GM12878 (cell line): ENCODE measurements around the gene CSTB. TPM values are rescaled to one million over a fixed set of nuclear protein-coding genes. Genes with fewer than 3 reads are reported as not detected.

Experiments
- ATAC-seq: fragments of 200-7000 bp; cut with Tn5 transposase; 3 replicates; pipeline ENCODE4 v1.9.1; 2020; ENCODE audit warnings: mild to moderate bottlenecking, moderate library complexity
- BruUV-seq: library from RNA; stranded (reverse); fragments of 400-500 nt; replicated peaks from 2 replicates; lab custom pipeline; 2021; lab: Mats Ljungman, UMichigan
- CTCF ChIA-PET: fragments of 300-600 bp; sonication (Branson Sonifier 250); formaldehyde crosslinking; extraction: SDS; loops from one replicate; lab custom pipeline; 2021; ENCODE audit warnings: inconsistent platforms; lab: Yijun Ruan, JAX
- POLR2A ChIA-PET: fragments of 350-600 bp; formaldehyde crosslinking; extraction: SDS; loops from one replicate; lab custom pipeline; 2021; ENCODE audit warnings: inconsistent platforms; lab: Charles Lee
- RAD21 ChIA-PET: fragments of 300-600 bp; sonication (Branson Sonifier 250); formaldehyde crosslinking; loops from one replicate; lab custom pipeline; 2023; ENCODE audit warnings: antibody characterized with exemption; ENCODE audit not compliant: unreplicated experiment; lab: Charles Lee
- SMC1A ChIA-PET: fragments of 300-600 bp; sonication (Branson Sonifier 250); formaldehyde crosslinking; loops from one replicate; lab custom pipeline; 2023; ENCODE audit not compliant: unreplicated experiment, uncharacterized antibody; lab: Charles Lee
- DNase-seq: peaks from one replicate; pipeline ENCODE4 v3.0.0-alpha.2; 2011; ENCODE audit warnings: low read depth, low spot score
- FAIRE-seq: peaks from 3 replicates; lab custom pipeline; 2011; peaks lifted over from hg19 to GRCh38; lab: Jason Lieb, UNC
- H2AFZ ChIP-seq: 2 replicates; pipeline ENCODE4 v1.6.0; 2011; ENCODE audit warnings: low read depth, low read length, control low read depth; ENCODE audit not compliant: control insufficient read depth
- H3K27ac ChIP-seq: 2 replicates; pipeline ENCODE4 v1.5.1; 2011; ENCODE audit warnings: control low read depth; ENCODE audit not compliant: control insufficient read depth, insufficient read depth
- H3K27me3 ChIP-seq, 2 experiments: replicated peaks in 1 of 2; 2 replicates each; pipeline versions ENCODE4 v1.6.0 to v1.6.1; 2011; ENCODE audit warnings: low read length in 1 of 2; ENCODE audit not compliant: control insufficient read depth in 2 of 2, insufficient read depth in 2 of 2
- H3K36me3 ChIP-seq, 2 experiments: 2 replicates each; pipeline ENCODE4 v1.5.1; 2011; ENCODE audit warnings: low read length in 1 of 2; ENCODE audit not compliant: control insufficient read depth in 2 of 2, insufficient read depth in 2 of 2
- H3K4me1 ChIP-seq: 2 replicates; pipeline ENCODE4 v1.6.1; 2011; ENCODE audit warnings: mild to moderate bottlenecking, low read length, moderate library complexity, mixed read lengths; ENCODE audit not compliant: control insufficient read depth, insufficient read depth
- H3K4me2 ChIP-seq: 2 replicates; pipeline ENCODE4 v1.6.0; 2011; ENCODE audit warnings: control low read depth; ENCODE audit not compliant: control insufficient read depth, insufficient read depth
- H3K4me3 ChIP-seq: fragments of 200-600 bp; sonication (generic); 2 replicates; pipeline ENCODE4 v1.5.1; 2016
- H3K79me2 ChIP-seq: 2 replicates; pipeline ENCODE4 v1.6.0; 2011; ENCODE audit warnings: low read length; ENCODE audit not compliant: control insufficient read depth, insufficient read depth
- H3K9ac ChIP-seq: 2 replicates; pipeline ENCODE4 v1.8.0; 2011; ENCODE audit warnings: low read length, control low read depth, mixed read lengths; ENCODE audit not compliant: control insufficient read depth, insufficient read depth
- H3K9me3 ChIP-seq: replicated peaks from 3 replicates; pipeline ENCODE4 v1.5.1; 2011; ENCODE audit warnings: mild to moderate bottlenecking, low read length; ENCODE audit not compliant: control insufficient read depth, insufficient read depth
- H4K20me1 ChIP-seq: 2 replicates; pipeline ENCODE4 v1.6.0; 2011; ENCODE audit not compliant: control insufficient read depth, insufficient read depth
- HDGF ChIP-seq: fragments of 450-650 bp; IDR thresholded peaks from 2 replicates; pipeline ENCODE4 v1.6.1; 2016; ENCODE audit warnings: antibody characterized with exemption
- NFYA ChIP-seq: IDR thresholded peaks from 2 replicates; pipeline ENCODE4 v1.6.1; 2011; ENCODE audit warnings: low read depth, mild to moderate bottlenecking, low read length, improper control_type of control experiment, borderline replicate concordance
- POLR2A ChIP-seq: IDR thresholded peaks from 2 replicates; pipeline ENCODE4 v1.6.1; 2011; ENCODE audit warnings: low read depth, mild to moderate bottlenecking, low read length
- POU2F2 ChIP-seq: IDR thresholded peaks from 3 replicates; pipeline ENCODE4 v1.6.1; 2011; ENCODE audit warnings: low read depth, mild to moderate bottlenecking, low read length, borderline replicate concordance
- USF2 ChIP-seq: IDR thresholded peaks from 2 replicates; pipeline ENCODE4 v1.6.1; 2011; ENCODE audit warnings: low read depth, low read length, improper control_type of control experiment, borderline replicate concordance
- ZZZ3 ChIP-seq: IDR thresholded peaks from 2 replicates; pipeline ENCODE4 v1.6.1; 2011; ENCODE audit warnings: low read depth; ENCODE audit not compliant: control insufficient read depth, insufficient read length
- WGBS: methylation state at CpG from one replicate; pipeline ENCODE4 v1.1.6; 2016; ENCODE audit warnings: low lambda C conversion rate; ENCODE audit not compliant: insufficient replicate concordance, insufficient coverage; ENCODE audit errors: missing lambda C conversion rate; 5-methylcytosine and 5-hydroxymethylcytosine counted together
- in situ Hi-C: fragments of 300-500 bp; cut with MboI; formaldehyde crosslinking; loops from 9 replicates; pipeline ENCODE4 v1.14.3; 2018; ENCODE audit warnings: mixed read lengths
- intact Hi-C: fragments of 100-400 bp; cut with micrococcal nuclease; formaldehyde crosslinking; loops from one replicate; pipeline ENCODE4 v1.14.2; 2022; ENCODE audit not compliant: unreplicated experiment
- polyA plus RNA-seq, 11 experiments: library from polyadenylated mRNA; depleted of rRNA in 4 of 11; unstranded in 6 of 11; stranded (reverse) in 5 of 11; fragments of >200 nt; fragmentation: Nextera tagmentation in 4 of 11; fragmentation: Illumina TruSeq in 1 of 11; extraction: Ambion mirVana in 4 of 11; extraction: Trizol in 1 of 11; gene quantifications; 1 replicate in 1 of 11; 2 replicates in 10 of 11; pipeline versions ENCODE4 v1.2.1 to v1.2.3, GENCODE V29; 2011 to 2016; ENCODE audit warnings: inconsistent platforms in 2 of 11, missing spikeins in 2 of 11, low read depth in 1 of 11
- total RNA-seq, 4 experiments: library from RNA; depleted of rRNA in 3 of 4; stranded (reverse); fragments of >200 nt in 3 of 4; fragmentation: Illumina TruSeq in 1 of 4; extraction: Trizol in 1 of 4; gene quantifications; 2 replicates each; pipeline versions ENCODE4 v1.2.1 to v1.2.3, GENCODE V29; 2013 to 2021
- TF ChIP-seq, protein P1 (sequence below): fragments of 450-650 bp; formaldehyde crosslinking; IDR thresholded peaks from 2 replicates; pipeline ENCODE4 v1.4.0; 2020; ENCODE audit warnings: mild to moderate bottlenecking, moderate library complexity
- TF ChIP-seq, protein P2 (sequence below): fragments of 450-650 bp; IDR thresholded peaks from 2 replicates; pipeline ENCODE4 v1.6.1; 2017; ENCODE audit warnings: mild to moderate bottlenecking

The CSTB gene
- total and polyA plus RNA-seq, 10 of the 15 experiments (the other 5 are each of a cell fraction or from before 2014, with no cell fraction given), result 12.5 to 82.7 (median 41.9) TPM

DNA sequence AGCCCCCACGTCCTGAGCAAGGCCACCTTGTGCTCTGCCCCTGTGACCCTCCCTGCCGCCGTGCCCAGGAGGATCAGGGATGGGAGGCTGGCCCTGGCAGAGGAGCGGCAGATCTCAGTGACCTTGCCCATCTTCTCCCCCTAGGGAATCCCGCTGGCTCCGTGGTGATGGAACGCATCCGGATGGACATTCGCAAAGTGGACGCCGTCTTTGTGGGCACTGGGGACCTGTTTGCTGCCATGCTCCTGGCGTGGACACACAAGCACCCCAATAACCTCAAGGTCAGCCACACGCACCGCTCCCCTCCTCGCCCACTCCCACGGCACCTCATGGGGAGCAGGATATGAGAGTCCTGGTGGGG, 22.7 kb downstream of the CSTB start:
- 97% methylated on average over 16 of the region's 16 CpGs for WGBS
- Histone ChIP-seq H3K9ac (no peak overlapping the region), H3K4me2 (no peak overlapping the region), H3K4me3 (no peak overlapping the region), H3K79me2 (no peaks in the 10 kb centered on the region), H4K20me1 (no peaks in the 10 kb centered on the region), H3K27ac (no peak overlapping the region), H3K27me3 (no peaks in the 10 kb centered on the region), H3K9me3 (no peaks in the 10 kb centered on the region), H3K36me3 (peaks cover 13 to 43% of the 10 kb centered on the region in 2 experiments; a peak in 3 of 4 replicates), H3K4me1 (no peaks in the 10 kb centered on the region), H2AFZ (no peak overlapping the region)
- TF ChIP-seq, protein P1, sequence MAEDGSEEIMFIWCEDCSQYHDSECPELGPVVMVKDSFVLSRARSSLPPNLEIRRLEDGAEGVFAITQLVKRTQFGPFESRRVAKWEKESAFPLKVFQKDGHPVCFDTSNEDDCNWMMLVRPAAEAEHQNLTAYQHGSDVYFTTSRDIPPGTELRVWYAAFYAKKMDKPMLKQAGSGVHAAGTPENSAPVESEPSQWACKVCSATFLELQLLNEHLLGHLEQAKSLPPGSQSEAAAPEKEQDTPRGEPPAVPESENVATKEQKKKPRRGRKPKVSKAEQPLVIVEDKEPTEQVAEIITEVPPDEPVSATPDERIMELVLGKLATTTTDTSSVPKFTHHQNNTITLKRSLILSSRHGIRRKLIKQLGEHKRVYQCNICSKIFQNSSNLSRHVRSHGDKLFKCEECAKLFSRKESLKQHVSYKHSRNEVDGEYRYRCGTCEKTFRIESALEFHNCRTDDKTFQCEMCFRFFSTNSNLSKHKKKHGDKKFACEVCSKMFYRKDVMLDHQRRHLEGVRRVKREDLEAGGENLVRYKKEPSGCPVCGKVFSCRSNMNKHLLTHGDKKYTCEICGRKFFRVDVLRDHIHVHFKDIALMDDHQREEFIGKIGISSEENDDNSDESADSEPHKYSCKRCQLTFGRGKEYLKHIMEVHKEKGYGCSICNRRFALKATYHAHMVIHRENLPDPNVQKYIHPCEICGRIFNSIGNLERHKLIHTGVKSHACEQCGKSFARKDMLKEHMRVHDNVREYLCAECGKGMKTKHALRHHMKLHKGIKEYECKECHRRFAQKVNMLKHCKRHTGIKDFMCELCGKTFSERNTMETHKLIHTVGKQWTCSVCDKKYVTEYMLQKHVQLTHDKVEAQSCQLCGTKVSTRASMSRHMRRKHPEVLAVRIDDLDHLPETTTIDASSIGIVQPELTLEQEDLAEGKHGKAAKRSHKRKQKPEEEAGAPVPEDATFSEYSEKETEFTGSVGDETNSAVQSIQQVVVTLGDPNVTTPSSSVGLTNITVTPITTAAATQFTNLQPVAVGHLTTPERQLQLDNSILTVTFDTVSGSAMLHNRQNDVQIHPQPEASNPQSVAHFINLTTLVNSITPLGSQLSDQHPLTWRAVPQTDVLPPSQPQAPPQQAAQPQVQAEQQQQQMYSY, result no peak
- TF ChIP-seq ZZZ3 (no peak), USF2 (no peak), POLR2A (peak; percentile 47), NFYA (no peak), HDGF (no peak), POU2F2 (no peak)
- TF ChIP-seq, protein P2, sequence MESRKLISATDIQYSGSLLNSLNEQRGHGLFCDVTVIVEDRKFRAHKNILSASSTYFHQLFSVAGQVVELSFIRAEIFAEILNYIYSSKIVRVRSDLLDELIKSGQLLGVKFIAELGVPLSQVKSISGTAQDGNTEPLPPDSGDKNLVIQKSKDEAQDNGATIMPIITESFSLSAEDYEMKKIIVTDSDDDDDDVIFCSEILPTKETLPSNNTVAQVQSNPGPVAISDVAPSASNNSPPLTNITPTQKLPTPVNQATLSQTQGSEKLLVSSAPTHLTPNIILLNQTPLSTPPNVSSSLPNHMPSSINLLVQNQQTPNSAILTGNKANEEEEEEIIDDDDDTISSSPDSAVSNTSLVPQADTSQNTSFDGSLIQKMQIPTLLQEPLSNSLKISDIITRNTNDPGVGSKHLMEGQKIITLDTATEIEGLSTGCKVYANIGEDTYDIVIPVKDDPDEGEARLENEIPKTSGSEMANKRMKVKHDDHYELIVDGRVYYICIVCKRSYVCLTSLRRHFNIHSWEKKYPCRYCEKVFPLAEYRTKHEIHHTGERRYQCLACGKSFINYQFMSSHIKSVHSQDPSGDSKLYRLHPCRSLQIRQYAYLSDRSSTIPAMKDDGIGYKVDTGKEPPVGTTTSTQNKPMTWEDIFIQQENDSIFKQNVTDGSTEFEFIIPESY, result no peak
- CTCF ChIA-PET, result no interaction called here
- BruUV-seq, result no TSS peak
- intact Hi-C loops, result no loop called here
- ATAC-seq (no peak), FAIRE-seq (no peak), DNase-seq (no peak)
- in situ Hi-C loops, result no loop called here
- RAD21 ChIA-PET, result no interaction called here
- SMC1A ChIA-PET, result no interaction called here
- POLR2A ChIA-PET, result no interaction called here
